NOMO-1 (cell line): ENCODE measurements around the gene CTXN3.

Source experiments
- DNase-seq, 2 experiments: peaks; one replicate each; lab custom pipeline; 2025; ENCODE audit not compliant: unreplicated experiment in 2 of 2; lab: John Stamatoyannopoulos, UW

Gene CTXN3

GRCh38 chr5:127696683-127697082 is 47.8 kb downstream of the CTXN3 start:
- DNase-seq = no peak

- DNase-seq = no peak
Observed at GRCh38 chr5:127697894-127698600, 49.2 kb downstream of the CTXN3 start.

GRCh38 chr5:127699416-127699815 is 50.5 kb downstream of the CTXN3 start:
- DNase-seq = no peak

GRCh38 chr5:127700237-127700766 is 51.4 kb downstream of the CTXN3 start:
- no peak for DNase-seq

GRCh38 chr5:127702434-127702833 is 53.6 kb downstream of the CTXN3 start:
- DNase-seq = no peak

- DNase-seq = no peak
Observed at GRCh38 chr5:127702926-127703561, 54.2 kb downstream of the CTXN3 start, which contains the start of gene CCDC192. Gene CCDC192, plus strand, starts transcription at chr5:127703391. Its CDS starts 55 bp downstream, at chr5:127703446.

- DNase-seq = peak; percentile 25 to 72
Observed at GRCh38 chr5:127705120-127705892, 56.4 kb downstream of the CTXN3 start.

GRCh38 chr5:127706691-127707090 is 57.8 kb downstream of the CTXN3 start:
- DNase-seq = no peak

GRCh38 chr5:127707209-127707608 is 58.3 kb downstream of the CTXN3 start:
- no peak for DNase-seq
